Measurements from ENCODE around the gene OR4K15.
"Not testable (repeated sequence)": the region's sequence is repeated elsewhere in the genome, so short reads cannot be mapped to it uniquely, and the experiment has no call there.

OR4K15 gene, protein sequence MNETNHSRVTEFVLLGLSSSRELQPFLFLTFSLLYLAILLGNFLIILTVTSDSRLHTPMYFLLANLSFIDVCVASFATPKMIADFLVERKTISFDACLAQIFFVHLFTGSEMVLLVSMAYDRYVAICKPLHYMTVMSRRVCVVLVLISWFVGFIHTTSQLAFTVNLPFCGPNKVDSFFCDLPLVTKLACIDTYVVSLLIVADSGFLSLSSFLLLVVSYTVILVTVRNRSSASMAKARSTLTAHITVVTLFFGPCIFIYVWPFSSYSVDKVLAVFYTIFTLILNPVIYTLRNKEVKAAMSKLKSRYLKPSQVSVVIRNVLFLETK

DNA sequence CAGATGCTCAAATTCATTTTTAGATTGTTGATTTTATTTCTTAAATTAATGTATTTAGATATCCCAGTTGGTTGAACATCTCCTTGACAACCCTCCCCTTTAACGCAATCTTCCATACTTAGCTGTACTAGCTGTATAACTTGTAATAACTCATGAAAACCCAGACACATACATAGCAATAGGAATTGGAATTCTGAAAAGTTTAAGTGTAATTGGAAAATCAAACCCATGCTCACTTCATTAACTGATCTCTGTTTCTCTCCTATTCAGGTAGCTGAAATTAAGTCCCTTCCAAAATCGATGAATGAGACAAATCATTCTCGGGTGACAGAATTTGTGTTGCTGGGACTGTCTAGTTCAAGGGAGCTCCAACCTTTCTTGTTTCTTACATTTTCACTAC, at the start of gene OR4K15:
TSS of gene OR4K15 (plus strand) at position 301 of the 400 bp plus-strand sequence. CDS start at position 301, 0 bp downstream.
- H3K27me3 Mint-ChIP-seq, result no peaks in the 10 kb centered on the region
- H3K4me3 Mint-ChIP-seq, result no peak within 1 kb of the TSS
- no peaks in the 10 kb centered on the region for H3K9me3 Mint-ChIP-seq
- ATAC-seq (no peak), DNase-seq (no peak)
- no peak within 1 kb of the TSS for H3K27ac Mint-ChIP-seq
- H3K4me1 Mint-ChIP-seq, result peaks cover 22% of the 10 kb centered on the region
- no peaks in the 10 kb centered on the region for H3K36me3 Mint-ChIP-seq (ENCODE audit: low read depth)

DNA sequence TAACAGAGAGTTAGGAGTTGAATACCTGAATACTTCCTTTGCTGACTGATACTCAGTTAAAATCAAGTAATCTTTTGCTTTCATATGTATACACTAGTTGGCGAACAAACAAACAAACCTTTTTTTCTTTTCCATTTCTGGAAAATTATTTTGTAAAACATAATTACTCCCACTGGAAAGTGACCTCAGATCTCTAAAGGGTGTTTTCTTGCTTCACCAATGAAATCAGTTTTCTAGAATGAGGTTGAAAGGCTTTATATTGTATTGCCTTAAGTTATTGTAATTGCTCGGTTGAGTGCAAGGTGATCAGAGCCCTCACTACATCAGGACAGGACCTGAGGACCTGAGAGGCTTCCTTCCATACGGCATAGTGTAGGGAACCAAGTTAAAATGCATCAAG, 44.8 kb upstream of the OR4K15 start, which contains the start of gene OR4K1:
TSS of gene OR4K1 (plus strand) at position 301 of the 400 bp plus-strand sequence. CDS start 4,750 bp downstream, outside the sequence.
- Mint-ChIP-seq H3K27me3 (no peaks in the 10 kb centered on the region), H3K4me3 (no peak within 1 kb of the TSS), H3K4me1 (no peaks in the 10 kb centered on the region), H3K36me3 (ENCODE audit: low read depth) (no peaks in the 10 kb centered on the region), H3K27ac (no peak within 1 kb of the TSS), H3K9me3 (no peaks in the 10 kb centered on the region)
- DNase-seq (no peak), ATAC-seq (no peak)

DNA sequence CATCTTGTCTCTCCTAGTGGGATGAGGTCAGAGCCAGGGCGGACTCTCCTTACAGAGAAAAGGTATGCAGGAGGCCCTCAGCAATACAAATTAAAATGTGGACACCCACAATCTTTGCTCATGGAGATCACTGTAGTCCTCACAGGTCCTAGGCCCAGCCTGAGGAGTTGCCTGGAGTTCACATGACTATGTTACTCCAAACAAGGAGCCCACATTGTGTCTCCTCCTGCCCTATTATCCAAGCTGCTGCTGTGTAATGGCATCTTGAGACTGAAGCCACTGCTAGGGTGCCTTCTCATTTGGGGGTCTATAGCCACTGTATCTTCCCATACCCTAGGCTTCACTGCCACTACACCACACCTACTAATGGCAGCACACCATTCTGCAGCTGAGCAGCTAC, 33.7 kb upstream of the OR4K15 start:
- DNase-seq (no peak), ATAC-seq (no peak)
- Mint-ChIP-seq H3K36me3 (ENCODE audit: low read depth) (no peaks in the 10 kb centered on the region), H3K4me1 (no peaks in the 10 kb centered on the region), H3K27ac (no peak overlapping the region), H3K9me3 (peaks cover under 1% of the 10 kb centered on the region), H3K4me3 (no peak overlapping the region), H3K27me3 (peaks cover 3% of the 10 kb centered on the region)

DNA sequence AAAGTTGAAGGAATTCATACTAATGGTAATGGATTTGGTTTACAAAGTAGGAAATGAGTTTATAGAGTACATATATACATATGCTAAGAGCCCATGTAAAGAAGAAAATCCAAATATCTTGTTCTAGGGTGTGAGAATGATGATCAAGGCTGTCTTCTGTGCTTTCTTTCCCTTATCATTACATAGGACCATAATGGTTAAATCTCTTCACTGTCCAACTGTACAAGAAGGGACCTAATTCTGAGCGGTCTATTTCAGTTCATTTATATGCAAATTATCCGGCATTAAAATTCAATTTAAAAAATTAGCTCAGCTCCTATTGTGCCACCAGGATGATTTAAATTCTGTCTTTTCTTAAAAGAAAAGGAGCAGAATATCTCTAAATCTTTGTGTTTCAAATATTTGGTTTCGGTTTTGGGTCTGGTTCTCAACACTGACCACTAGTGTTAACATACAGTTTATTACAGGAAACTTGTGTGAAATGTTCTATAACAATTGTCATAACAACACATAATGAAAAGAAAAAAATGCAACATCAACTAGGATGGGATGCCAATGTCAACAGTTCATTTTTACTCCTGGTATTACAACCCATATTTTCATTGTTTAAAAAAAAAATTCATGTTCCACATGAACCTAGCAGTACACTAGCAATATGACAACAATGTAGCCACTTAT, 27.8 kb upstream of the OR4K15 start:
- peaks cover 4% of the 10 kb centered on the region for H3K9me3 Mint-ChIP-seq
- H3K27me3 Mint-ChIP-seq, result no peaks in the 10 kb centered on the region
- ATAC-seq (no peak), DNase-seq (no peak)
- no peak overlapping the region for H3K27ac Mint-ChIP-seq
- no peaks in the 10 kb centered on the region for H3K4me1 Mint-ChIP-seq
- no peak overlapping the region for H3K4me3 Mint-ChIP-seq
- H3K36me3 Mint-ChIP-seq (ENCODE audit: low read depth), result no peaks in the 10 kb centered on the region

DNA sequence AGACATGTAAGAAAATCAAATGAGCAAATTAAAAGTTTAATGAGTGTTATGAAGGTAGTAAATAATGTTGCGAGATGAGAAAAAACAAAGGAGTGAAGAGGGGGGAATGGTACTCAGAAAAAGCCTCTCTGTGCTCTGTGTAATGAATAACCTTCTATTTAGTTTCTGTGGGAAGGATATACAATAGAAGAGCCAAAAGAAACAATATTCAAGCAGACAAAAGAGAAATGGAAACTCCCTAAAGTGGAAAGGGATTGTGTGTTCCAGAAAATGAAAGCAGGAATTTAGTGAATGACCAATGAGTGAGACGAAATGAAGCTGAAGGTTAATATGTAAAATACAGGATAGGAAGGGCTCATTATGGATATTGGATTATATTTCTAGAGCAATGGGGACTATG, 26.2 kb upstream of the OR4K15 start:
- Mint-ChIP-seq H3K9me3 (peaks cover 4% of the 10 kb centered on the region), H3K27me3 (no peaks in the 10 kb centered on the region), H3K36me3 (ENCODE audit: low read depth) (no peaks in the 10 kb centered on the region), H3K4me1 (no peaks in the 10 kb centered on the region), H3K27ac (no peak overlapping the region), H3K4me3 (no peak overlapping the region)
- DNase-seq (no peak), ATAC-seq (no peak)

DNA sequence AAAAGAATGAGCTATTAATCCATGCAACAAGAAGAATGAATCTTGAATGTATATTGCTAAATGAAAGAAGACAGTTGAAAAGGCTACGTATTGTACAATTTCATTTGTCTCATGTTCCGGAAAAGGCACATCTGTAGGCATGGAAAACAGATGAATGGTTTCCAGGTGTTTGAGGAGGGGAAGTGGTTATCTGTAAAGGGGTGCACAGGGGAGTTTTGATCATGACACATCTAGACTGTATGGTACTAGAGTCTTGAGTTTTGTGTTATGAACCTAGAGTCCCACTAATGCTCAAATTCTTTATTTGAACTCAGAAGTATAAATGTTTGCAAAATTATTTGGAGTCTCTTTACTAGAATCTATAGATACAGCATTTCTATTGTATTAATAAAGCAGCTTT, 5.7 kb upstream of the OR4K15 start:
- not testable (repeated sequence) for H3K27me3 Mint-ChIP-seq; H3K9me3 Mint-ChIP-seq; H3K4me3 Mint-ChIP-seq; DNase-seq; H3K36me3 Mint-ChIP-seq (ENCODE audit: low read depth); ATAC-seq; H3K27ac Mint-ChIP-seq
- H3K4me1 Mint-ChIP-seq, result peaks cover 12% of the 10 kb centered on the region

DNA sequence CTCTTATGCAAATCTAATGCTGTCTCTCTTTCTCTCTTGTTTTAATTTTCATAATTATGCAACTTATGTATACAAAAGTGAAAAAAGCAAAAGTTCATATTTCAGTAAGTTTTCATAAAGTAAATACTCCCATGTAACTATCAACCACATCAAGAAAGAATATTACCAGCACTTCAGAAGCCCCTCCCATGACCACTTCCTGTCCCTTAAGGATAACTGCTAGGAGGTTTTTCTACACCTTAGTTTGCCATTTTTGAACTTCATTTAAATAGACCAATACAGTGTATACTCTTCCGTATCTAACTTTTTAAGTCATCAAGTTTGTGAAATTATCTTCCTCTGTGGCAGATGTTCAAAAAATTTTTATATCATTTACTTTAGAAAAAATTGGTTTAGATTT, 547 bp upstream of the OR4K15 start:
- no peak for DNase-seq
- Mint-ChIP-seq H3K4me3 (no peak overlapping the region), H3K4me1 (peaks cover 22% of the 10 kb centered on the region), H3K36me3 (ENCODE audit: low read depth) (no peaks in the 10 kb centered on the region), H3K27me3 (no peaks in the 10 kb centered on the region), H3K27ac (no peak overlapping the region), H3K9me3 (no peaks in the 10 kb centered on the region)
- ATAC-seq, result no peak

DNA sequence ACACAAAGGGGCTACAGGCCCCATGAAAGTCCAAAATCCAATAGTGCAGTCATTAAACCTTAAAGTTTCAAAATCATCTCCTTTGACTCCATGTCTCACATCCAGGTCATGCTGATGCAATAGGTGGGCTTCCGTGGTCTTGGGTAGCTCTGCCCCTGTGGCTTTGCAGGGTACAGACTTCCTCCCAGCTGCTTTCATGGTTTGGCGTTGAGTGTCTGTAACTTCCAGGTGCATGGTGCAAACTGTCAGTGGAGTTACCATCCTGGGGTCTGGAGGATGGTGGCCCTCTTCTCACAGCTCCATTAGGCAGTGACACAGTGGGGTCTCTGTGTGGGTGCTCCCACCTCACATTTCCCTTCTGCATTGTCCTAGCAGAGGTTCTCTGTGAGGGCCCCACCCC, 18.0 kb downstream of the OR4K15 start:
- Mint-ChIP-seq H3K27me3 (no peaks in the 10 kb centered on the region), H3K27ac (no peak overlapping the region), H3K36me3 (ENCODE audit: low read depth) (no peaks in the 10 kb centered on the region), H3K4me3 (no peak overlapping the region), H3K4me1 (no peaks in the 10 kb centered on the region), H3K9me3 (peaks cover 8% of the 10 kb centered on the region)
- ATAC-seq, result no peak
- no peak for DNase-seq

DNA sequence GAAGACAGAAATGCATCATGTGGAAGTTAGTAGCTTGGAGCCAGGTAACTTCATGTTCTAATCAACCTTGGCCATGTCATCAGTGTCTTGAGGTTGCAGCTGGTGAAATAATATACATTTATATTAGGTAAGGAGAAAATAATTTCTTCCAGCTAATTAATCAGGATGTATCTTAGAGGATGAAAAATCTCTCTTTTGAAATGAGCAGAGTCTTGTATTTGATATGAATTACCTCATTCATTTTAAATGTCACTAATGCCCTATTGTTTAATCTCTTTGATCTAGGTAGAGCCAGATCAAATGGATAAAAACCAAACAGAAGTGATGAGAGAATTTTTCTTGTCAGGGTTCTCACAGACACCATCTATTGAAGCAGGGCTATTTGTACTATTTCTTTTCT, 26.5 kb downstream of the OR4K15 start, which contains the start of gene OR4Q2:
TSS of gene OR4Q2 (plus strand) at position 301 of the 400 bp plus-strand sequence.
- H3K36me3 Mint-ChIP-seq (ENCODE audit: low read depth), result no peaks in the 10 kb centered on the region
- DNase-seq (no peak), ATAC-seq (no peak)
- no peak within 1 kb of the TSS for H3K27ac Mint-ChIP-seq
- peaks cover 4% of the 10 kb centered on the region for H3K9me3 Mint-ChIP-seq
- no peak within 1 kb of the TSS for H3K4me3 Mint-ChIP-seq
- no peaks in the 10 kb centered on the region for H3K4me1 Mint-ChIP-seq
- peaks cover 4% of the 10 kb centered on the region for H3K27me3 Mint-ChIP-seq

DNA sequence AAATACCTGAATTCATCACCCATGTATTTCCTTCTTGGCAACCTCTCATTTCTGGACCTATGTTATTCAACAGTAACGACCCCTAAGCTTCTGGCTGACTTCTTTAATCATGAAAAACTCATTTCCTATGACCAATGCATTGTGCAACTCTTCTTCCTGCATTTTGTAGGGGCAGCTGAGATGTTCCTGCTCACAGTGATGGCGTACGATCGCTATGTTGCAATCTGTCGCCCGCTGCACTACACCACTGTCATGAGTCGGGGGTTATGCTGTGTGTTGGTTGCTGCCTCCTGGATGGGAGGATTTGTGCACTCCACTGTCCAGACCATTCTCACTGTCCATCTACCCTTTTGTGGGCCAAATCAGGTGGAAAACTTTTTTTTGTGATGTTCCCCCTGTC, 26.9 kb downstream of the OR4K15 start:
- Mint-ChIP-seq H3K4me1 (no peaks in the 10 kb centered on the region), H3K4me3 (no peak overlapping the region), H3K36me3 (ENCODE audit: low read depth) (no peaks in the 10 kb centered on the region), H3K9me3 (peaks cover 4% of the 10 kb centered on the region), H3K27me3 (peaks cover 4% of the 10 kb centered on the region), H3K27ac (no peak overlapping the region)
- ATAC-seq, result no peak
- DNase-seq, result no peak

DNA sequence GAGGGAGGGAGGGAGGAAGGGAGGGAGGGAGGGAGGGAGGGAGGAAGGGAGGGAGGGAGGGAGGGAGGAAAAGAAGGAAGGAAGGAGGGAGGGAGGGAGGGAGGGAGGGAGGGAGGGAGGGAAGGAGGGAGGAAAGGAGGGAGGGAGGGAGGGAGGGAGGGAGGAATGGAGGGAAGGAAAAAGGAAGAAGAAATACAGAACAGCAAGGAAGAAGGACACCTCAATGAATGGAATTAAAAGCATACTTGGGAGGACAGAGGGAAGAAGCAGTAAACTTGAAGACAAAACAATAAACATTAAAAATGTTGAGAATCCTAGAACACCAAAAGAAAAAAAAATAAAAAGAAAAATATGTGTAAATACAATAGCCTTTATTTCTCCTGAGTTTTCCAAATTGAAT, 32.8 kb downstream of the OR4K15 start:
- Mint-ChIP-seq H3K4me1 (no peaks in the 10 kb centered on the region), H3K27ac (no peak overlapping the region), H3K9me3 (peaks cover 20% of the 10 kb centered on the region), H3K36me3 (ENCODE audit: low read depth) (no peaks in the 10 kb centered on the region), H3K27me3 (peaks cover 4% of the 10 kb centered on the region), H3K4me3 (no peak overlapping the region)
- no peak for DNase-seq
- ATAC-seq, result no peak

DNA sequence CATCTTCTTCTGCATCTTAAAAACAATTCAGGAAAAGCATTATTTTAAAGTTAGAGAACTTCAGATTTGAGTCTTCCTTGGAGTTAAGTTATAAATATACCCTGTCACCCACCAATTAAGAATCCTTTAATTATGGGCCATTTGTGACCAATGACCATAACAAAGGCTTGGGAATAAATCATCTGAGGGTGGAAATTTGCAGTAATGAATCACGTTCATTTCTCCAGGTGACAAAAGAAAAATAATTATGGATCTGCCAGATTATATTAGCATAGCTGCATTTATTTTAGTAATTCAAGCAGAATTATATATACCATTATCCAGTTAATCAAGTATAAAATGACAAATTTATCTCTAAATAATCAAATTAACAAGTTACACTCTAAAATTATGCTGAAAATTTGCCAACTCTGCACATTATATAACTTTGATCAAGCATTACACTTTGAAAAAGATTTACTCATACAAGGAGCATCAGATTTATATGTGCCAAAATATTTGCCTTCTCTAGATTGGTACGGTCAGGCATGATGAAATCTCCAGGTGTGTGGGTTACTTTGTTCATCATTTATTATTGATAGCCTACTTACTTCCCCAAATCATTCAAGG, 44.0 kb downstream of the OR4K15 start, which contains the start of gene OR4K14:
TSS of gene OR4K14 (minus strand) at position 51 of the 609 bp plus-strand sequence. CDS start 4,114 bp downstream, outside the sequence.
- Mint-ChIP-seq H3K4me1 (no peaks in the 10 kb centered on the region), H3K27ac (no peak within 1 kb of the TSS), H3K4me3 (no peak within 1 kb of the TSS), H3K9me3 (peaks cover 6% of the 10 kb centered on the region), H3K36me3 (ENCODE audit: low read depth) (no peaks in the 10 kb centered on the region), H3K27me3 (peaks cover 2% of the 10 kb centered on the region)
- no peak for ATAC-seq
- DNase-seq, result no peak

All from activated naive CD8-positive, alpha-beta T cell treated with anti-CD3 and anti-CD28 coated beads, Interleukin-2, amount 50 U/mL, for 24 hours (primary cell).